Neural cell (in vitro differentiated cells): Measurements from ENCODE around the gene PRELID3B. TPM values are rescaled to one million over a fixed set of nuclear protein-coding genes. Genes with fewer than 3 reads are reported as not detected.

ENCODE experiments used
- H2AFZ ChIP-seq: fragments of 200-600, 300-800 bp; sonication (generic), shearing (Covaris generic); 2 replicates; pipeline ENCODE4 v1.6.0; 2014; ENCODE audit warnings: low read depth, mild to moderate bottlenecking, antibody characterized with exemption, low read length, moderate library complexity
- H3F3A ChIP-seq: fragments of 200-600 bp; shearing (Covaris generic); 2 replicates; pipeline ENCODE4 v1.6.1; 2016; ENCODE audit warnings: mild to moderate bottlenecking, moderate library complexity, mixed read lengths, antibody characterized with exemption, low read length; ENCODE audit not compliant: insufficient read depth, poor library complexity, severe bottlenecking
- H3K27ac ChIP-seq: fragments of 200-600, 300-800 bp; sonication (generic), shearing (Covaris generic); 2 replicates; pipeline ENCODE4 v1.5.1; 2014; ENCODE audit warnings: mild to moderate bottlenecking, low read length, moderate library complexity
- H3K27me3 ChIP-seq: fragments of 300-800, 200-600 bp; sonication (generic), shearing (Covaris generic); 2 replicates; pipeline ENCODE4 v1.6.0; 2014; ENCODE audit warnings: mild to moderate bottlenecking, low read depth, low read length, moderate library complexity; ENCODE audit not compliant: insufficient read depth
- H3K36me3 ChIP-seq: fragments of 300-800, 200-600 bp; sonication (generic), shearing (Covaris generic); 2 replicates; pipeline ENCODE4 v1.5.1; 2014; ENCODE audit warnings: mild to moderate bottlenecking, antibody characterized with exemption, low read length, moderate library complexity; ENCODE audit not compliant: insufficient read depth
- H3K4me2 ChIP-seq: fragments of 300-800, 200-600 bp; sonication (generic), shearing (Covaris generic); 2 replicates; pipeline ENCODE4 v1.6.0; 2014; ENCODE audit warnings: mild to moderate bottlenecking, low read length
- H3K4me3 ChIP-seq: fragments of 300-800, 200-600 bp; sonication (generic), shearing (Covaris generic); 2 replicates; pipeline ENCODE4 v1.5.1; 2014; ENCODE audit warnings: mild to moderate bottlenecking, low read length, moderate library complexity
- H3K79me2 ChIP-seq: fragments of 200-600 bp; shearing (Covaris generic); replicated peaks from 2 replicates; pipeline ENCODE4 v1.6.0; 2014; ENCODE audit warnings: mild to moderate bottlenecking, low read length, moderate library complexity; ENCODE audit not compliant: insufficient read depth
- H3K9ac ChIP-seq: fragments of 300-800, 200-600 bp; sonication (generic), shearing (Covaris generic); 2 replicates; pipeline ENCODE4 v1.6.1; 2016; ENCODE audit warnings: mild to moderate bottlenecking, low read length, mixed read lengths
- H3K9me2 ChIP-seq: fragments of 200-600 bp; shearing (Covaris generic); 2 replicates; pipeline ENCODE4 v1.6.1; 2016; ENCODE audit warnings: mild to moderate bottlenecking, low read length, mixed read lengths; ENCODE audit not compliant: insufficient read depth
- H3K9me3 ChIP-seq: fragments of 200-600, 300-800 bp; sonication (generic), shearing (Covaris generic); 2 replicates; pipeline ENCODE4 v1.6.1; 2016; ENCODE audit warnings: mild to moderate bottlenecking, mixed run types, low read length, moderate library complexity, mixed read lengths
- H4K20me1 ChIP-seq: fragments of 200-600 bp; shearing (Covaris generic); 2 replicates; pipeline ENCODE4 v1.6.1; 2016; ENCODE audit warnings: mild to moderate bottlenecking, mixed run types; ENCODE audit not compliant: insufficient read depth
- CTCF ChIP-seq: fragments of 450-650 bp; IDR thresholded peaks from 2 replicates; pipeline ENCODE4 v1.5.1; 2014; ENCODE audit warnings: antibody characterized with exemption, mild to moderate bottlenecking, moderate library complexity; ENCODE audit not compliant: poor library complexity, severe bottlenecking
- EP300 ChIP-seq: fragments of 450-650 bp; conservative IDR thresholded peaks from 2 replicates; pipeline ENCODE4 v1.6.1; 2014; ENCODE audit warnings: antibody characterized with exemption, mild to moderate bottlenecking, moderate library complexity; ENCODE audit not compliant: poor library complexity, severe bottlenecking
- EZH2 ChIP-seq: fragments of 200-600, 300-800 bp; shearing (Covaris generic), sonication (generic); IDR thresholded peaks from 2 replicates; pipeline ENCODE4 v1.6.1; 2014; ENCODE audit warnings: antibody characterized with exemption, low read length, borderline replicate concordance, mild to moderate bottlenecking; ENCODE audit not compliant: insufficient read depth, poor library complexity, severe bottlenecking
- MXI1 ChIP-seq: fragments of 450-650 bp; conservative IDR thresholded peaks from 2 replicates; pipeline ENCODE4 v1.6.1; 2014; ENCODE audit warnings: antibody characterized with exemption, mild to moderate bottlenecking; ENCODE audit not compliant: poor library complexity, severe bottlenecking
- POLR2AphosphoS5 ChIP-seq: IDR thresholded peaks from 2 replicates; pipeline ENCODE4 v1.6.1; 2012
- RAD21 ChIP-seq: fragments of 450-650 bp; conservative IDR thresholded peaks from 2 replicates; pipeline ENCODE4 v1.6.1; 2014; ENCODE audit warnings: antibody characterized with exemption, mild to moderate bottlenecking, moderate library complexity
- SMC3 ChIP-seq: fragments of 450-650 bp; conservative IDR thresholded peaks from 2 replicates; pipeline ENCODE4 v1.6.1; 2014; ENCODE audit warnings: antibody characterized with exemption, mild to moderate bottlenecking, moderate library complexity; ENCODE audit not compliant: poor library complexity
- TAF1 ChIP-seq: IDR thresholded peaks from 2 replicates; pipeline ENCODE4 v1.6.1; 2012; ENCODE audit warnings: low read depth
- polyA plus RNA-seq: library from polyadenylated mRNA; depleted of rRNA; stranded (reverse); fragments of >200 nt; gene quantifications from 2 replicates; pipeline ENCODE4 v1.2.3, GENCODE V29; 2014
- TF ChIP-seq, protein P1 (sequence below): IDR thresholded peaks from 2 replicates; pipeline ENCODE4 v1.6.1; 2012; ENCODE audit warnings: borderline replicate concordance

PRELID3B gene
- polyA plus RNA-seq, 1 donor from 2014 or later = 50.5 TPM

- no peaks in the 10 kb centered on the region for H3K9me2 ChIP-seq
- peaks cover 8% of the 10 kb centered on the region for H3K27me3 ChIP-seq
- no peak overlapping the region for H2AFZ ChIP-seq
- no peak overlapping the region for H3K4me3 ChIP-seq
- H4K20me1 ChIP-seq = no peaks in the 10 kb centered on the region
- no peak overlapping the region for H3K4me2 ChIP-seq
- H3K9ac ChIP-seq = no peak overlapping the region
- H3K79me2 ChIP-seq = no peaks in the 10 kb centered on the region
- H3K27ac ChIP-seq = no peak overlapping the region
- no peak for TF ChIP-seq RAD21
- no peak for TF ChIP-seq EZH2
- TF ChIP-seq SMC3 = no peak
- TF ChIP-seq EP300 = no peak
- TF ChIP-seq MXI1 = no peak
- TF ChIP-seq, protein P1, sequence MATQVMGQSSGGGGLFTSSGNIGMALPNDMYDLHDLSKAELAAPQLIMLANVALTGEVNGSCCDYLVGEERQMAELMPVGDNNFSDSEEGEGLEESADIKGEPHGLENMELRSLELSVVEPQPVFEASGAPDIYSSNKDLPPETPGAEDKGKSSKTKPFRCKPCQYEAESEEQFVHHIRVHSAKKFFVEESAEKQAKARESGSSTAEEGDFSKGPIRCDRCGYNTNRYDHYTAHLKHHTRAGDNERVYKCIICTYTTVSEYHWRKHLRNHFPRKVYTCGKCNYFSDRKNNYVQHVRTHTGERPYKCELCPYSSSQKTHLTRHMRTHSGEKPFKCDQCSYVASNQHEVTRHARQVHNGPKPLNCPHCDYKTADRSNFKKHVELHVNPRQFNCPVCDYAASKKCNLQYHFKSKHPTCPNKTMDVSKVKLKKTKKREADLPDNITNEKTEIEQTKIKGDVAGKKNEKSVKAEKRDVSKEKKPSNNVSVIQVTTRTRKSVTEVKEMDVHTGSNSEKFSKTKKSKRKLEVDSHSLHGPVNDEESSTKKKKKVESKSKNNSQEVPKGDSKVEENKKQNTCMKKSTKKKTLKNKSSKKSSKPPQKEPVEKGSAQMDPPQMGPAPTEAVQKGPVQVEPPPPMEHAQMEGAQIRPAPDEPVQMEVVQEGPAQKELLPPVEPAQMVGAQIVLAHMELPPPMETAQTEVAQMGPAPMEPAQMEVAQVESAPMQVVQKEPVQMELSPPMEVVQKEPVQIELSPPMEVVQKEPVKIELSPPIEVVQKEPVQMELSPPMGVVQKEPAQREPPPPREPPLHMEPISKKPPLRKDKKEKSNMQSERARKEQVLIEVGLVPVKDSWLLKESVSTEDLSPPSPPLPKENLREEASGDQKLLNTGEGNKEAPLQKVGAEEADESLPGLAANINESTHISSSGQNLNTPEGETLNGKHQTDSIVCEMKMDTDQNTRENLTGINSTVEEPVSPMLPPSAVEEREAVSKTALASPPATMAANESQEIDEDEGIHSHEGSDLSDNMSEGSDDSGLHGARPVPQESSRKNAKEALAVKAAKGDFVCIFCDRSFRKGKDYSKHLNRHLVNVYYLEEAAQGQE = no peak
- no peak for TF ChIP-seq TAF1
- TF ChIP-seq POLR2AphosphoS5 = no peak
- no peak for TF ChIP-seq CTCF
- no peaks in the 10 kb centered on the region for H3K36me3 ChIP-seq
- no peaks in the 10 kb centered on the region for H3K9me3 ChIP-seq
- no peaks in the 10 kb centered on the region for H3F3A ChIP-seq
These were observed 41.0 kb downstream of the PRELID3B start for GRCh38 chr20:59001449-59002171.

- no peaks in the 10 kb centered on the region for H3K36me3 ChIP-seq
- no peak overlapping the region for H3K27ac ChIP-seq
- H2AFZ ChIP-seq = no peak overlapping the region
- no peak overlapping the region for H3K4me2 ChIP-seq
- H3F3A ChIP-seq = no peaks in the 10 kb centered on the region
- no peaks in the 10 kb centered on the region for H3K79me2 ChIP-seq
- no peak overlapping the region for H3K4me3 ChIP-seq
- H3K9me2 ChIP-seq = no peaks in the 10 kb centered on the region
- no peaks in the 10 kb centered on the region for H3K9me3 ChIP-seq
- peaks cover 2% of the 10 kb centered on the region for H3K27me3 ChIP-seq
- no peak for TF ChIP-seq POLR2AphosphoS5
- TF ChIP-seq EP300 = no peak
- TF ChIP-seq SMC3 = no peak
- no peak overlapping the region for H3K9ac ChIP-seq
- H4K20me1 ChIP-seq = no peaks in the 10 kb centered on the region
These were observed 41.5 kb downstream of the PRELID3B start for GRCh38 chr20:59001068-59001448.
